8988T (cell line): ENCODE data around the gene ADAMTSL3.
"Not testable (repeated sequence)": the region's sequence is repeated elsewhere in the genome, so short reads cannot be mapped to it uniquely, and the experiment has no call there.

Experiments used
- DNase-seq: peaks from one replicate; pipeline ENCODE4 v3.0.0; 2011

Gene ADAMTSL3

DNA sequence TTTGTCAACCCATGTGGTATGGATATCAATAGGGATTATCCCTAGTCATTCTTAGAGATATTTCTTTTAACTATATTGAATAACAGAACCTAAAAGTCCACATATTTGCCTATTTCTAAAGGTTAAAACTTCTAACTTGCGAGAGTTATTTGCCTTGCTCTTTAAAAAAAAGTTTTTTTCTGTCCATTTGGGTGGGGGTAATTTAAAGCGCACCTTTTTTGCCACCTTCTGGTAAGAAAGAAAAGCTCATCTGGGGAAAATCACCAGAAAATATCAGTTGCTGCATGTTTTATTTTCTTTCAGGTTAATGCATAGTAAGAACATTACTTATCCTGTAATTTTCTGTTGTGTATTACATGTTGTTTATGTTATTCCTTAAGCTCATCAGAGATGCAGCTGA is 339.7 kb downstream of the ADAMTSL3 start:
- DNase-seq = no peak

GRCh38 chr15:83998486-83998885 is 344.6 kb downstream of the ADAMTSL3 start:
- no peak for DNase-seq

GRCh38 chr15:83999396-84000135 is 345.6 kb downstream of the ADAMTSL3 start:
- no peak for DNase-seq

DNA sequence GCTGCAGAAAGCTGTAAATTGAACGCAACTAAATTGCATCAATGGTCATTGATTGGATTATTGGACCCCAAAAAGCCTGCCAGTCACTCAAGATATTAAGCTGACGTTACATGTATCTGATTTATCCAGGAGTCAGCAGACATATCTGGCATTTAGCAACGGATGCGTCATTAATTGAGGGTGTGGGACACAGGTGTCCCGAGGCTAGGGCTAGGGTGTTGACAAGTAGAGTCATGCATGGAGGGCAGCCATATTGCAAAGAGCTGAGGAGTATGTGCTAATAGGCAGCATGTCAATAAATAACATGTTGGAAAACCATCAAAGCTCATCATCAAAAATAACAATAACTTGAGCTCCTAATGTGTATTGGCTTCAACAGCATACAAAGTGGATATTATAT is 347.1 kb downstream of the ADAMTSL3 start:
- no peak for DNase-seq

GRCh38 chr15:84001655-84002054 is 347.7 kb downstream of the ADAMTSL3 start:
- no peak for DNase-seq

DNA sequence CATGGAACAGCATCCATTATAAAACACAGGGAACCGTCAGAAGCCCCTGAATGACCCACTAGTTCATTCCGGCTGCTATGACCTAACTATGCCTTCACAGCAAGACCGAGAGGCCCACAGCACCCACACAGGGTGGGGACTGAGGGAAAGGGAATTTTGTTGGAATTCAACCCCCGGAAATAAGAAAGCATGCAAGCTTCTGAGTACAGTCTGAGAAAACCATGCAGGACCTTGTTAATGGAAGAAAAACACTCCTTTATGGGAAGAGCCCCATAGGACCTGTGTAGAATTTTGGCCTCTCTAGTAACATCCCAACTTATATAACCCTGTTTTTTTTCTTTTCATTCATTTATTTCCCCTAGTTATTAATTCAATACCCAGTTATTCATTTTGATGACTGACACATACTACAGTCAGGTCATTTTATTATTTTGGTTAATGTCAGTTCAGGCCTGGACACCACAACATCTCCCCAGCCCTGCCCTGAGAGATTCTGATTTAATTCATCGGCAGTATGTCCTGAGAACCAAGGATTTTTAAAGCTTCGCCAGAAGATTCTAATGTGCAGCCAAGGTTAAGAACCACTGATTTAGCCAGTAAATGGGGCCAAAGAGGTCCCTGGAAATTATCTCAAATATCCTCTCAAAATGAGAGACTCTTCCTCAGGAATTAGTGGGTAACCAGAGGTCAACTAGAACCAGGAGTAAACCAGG is 350.0 kb downstream of the ADAMTSL3 start:
- DNase-seq = no peak

DNA sequence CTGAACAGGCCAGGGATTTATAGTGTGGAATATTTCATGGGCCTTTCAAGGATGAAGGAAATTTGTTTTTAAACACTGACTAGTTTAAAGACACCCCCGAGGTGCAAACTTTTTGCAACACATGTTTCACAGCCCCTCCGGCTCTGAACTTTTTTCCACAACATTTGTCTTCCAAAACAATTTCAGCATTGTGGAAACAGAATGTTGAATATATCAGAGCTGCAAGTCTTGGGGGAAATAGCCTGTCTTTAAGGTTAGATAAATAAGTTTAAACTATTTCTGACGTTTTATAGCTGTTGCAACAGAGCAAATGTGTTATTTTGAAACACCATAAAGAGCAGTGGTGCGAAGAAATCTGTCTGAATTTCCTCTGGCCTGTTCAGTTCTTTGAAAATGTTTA is 352.5 kb downstream of the ADAMTSL3 start:
- DNase-seq = no peak

GRCh38 chr15:84009616-84010015 is 355.7 kb downstream of the ADAMTSL3 start:
- DNase-seq = no peak

DNA sequence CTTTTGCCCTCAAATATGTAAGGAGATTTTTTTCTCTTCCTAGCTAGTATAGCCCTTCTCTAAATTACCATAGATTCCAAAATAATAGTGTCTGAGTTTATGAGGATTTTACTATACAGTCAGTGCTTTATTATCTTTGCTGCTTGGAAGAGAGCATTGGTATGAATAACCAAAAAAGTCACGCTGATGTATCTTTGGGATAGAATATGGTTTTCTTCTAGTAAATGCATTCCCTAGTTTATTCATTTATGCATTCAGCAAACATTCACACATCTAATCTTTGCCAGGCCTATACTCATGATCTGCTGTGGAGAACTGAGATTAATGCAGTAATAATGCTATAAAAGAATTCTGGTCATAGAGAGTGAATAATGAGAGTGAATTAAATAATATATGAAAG is 356.3 kb downstream of the ADAMTSL3 start:
- DNase-seq = no peak

DNA sequence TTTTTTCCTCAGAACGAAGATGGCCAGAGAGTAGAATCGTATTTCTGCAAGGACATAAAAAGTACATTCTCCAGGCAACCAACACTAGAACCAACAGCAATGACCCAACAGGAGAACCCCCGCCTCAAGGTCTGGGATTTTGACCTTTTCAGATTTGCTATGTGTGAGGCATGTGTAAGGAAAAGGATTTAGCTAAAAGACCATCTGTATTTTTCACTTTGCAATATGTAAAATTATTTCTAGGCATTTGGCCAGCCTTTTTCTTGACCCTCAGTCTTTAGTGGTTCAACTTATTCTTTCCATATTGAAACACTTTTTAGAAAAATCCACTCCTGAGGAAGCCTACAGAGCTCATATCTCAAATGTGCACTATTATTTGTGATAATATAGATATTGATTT is 362.4 kb downstream of the ADAMTSL3 start:
- DNase-seq = no peak

GRCh38 chr15:84022516-84022915 is 368.6 kb downstream of the ADAMTSL3 start:
- DNase-seq = no peak

DNA sequence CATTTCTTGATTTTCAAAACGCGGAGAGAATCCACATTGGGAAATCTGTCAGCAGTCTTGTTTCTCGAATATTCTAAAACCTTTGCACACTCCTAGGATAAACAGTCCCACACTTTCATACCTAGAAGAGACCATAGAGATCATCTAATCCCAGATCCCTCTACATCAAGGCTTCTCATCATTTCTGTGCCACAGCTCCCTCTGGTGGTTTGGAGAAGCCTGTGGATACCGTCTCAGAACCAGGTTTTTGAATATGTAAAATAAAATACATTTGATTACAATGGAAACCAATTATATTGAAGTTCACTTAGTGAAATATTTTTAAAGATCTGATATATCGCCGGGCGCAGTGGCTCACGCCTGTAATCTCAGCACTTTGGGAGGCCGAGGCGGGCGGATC is 369.7 kb downstream of the ADAMTSL3 start:
- DNase-seq = peak; percentile 13

GRCh38 chr15:84033793-84034553 is 380.1 kb downstream of the ADAMTSL3 start:
- DNase-seq = no peak

DNA sequence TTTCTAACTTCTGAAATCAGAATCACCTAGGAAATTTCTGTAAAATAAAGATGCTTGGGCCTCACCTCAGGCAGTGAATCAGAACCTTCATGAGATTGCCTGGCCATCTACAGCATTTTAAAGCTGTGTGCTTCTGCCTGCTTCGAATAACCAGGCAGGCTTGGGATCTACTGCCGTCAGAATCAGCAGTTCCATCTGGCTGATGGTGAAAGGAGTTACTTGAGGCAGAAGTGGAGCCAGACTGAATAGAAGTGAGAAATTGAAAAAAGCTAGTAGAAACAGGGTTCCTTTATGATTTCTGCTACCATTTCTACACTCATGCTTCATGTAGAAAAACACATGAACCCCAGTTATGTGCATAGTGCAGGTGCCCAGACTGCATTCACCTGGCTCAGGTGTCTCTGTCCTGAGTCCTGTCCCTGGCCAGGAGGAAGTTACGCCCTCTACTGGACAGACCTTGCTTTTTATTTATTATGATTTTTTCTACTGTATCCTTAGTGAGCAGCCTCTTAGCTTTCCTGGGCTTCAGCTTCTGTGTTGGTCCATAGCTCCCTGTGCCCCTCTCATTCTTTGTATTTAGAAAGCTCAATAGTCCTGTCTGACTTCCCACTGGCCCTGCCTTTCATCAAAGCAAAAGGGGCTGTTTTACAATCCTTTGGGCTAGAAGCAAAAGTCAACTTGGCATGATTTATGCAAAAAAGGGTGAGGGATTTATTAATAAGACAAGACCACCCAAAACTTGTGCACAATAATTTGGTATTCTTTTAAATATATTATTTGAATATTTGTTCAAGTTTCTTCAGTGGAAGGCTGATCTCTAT is 380.9 kb downstream of the ADAMTSL3 start:
- no peak for DNase-seq

DNA sequence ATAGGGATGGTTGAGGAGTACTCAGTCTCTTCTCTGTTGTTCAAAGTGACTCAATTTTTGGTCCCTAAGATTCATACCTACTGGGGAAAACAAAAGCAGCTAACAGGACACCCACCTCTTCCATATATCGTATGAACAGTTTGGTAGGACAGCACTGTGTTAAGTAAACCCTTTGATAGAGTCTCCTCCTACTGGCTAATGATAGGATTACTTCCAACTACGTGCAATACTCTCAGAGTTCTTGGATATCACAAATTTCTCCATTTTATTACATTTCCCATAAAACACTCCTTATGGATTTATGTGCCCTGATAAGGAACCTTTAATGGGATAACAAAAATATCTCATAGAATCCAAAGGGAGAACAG is 381.5 kb downstream of the ADAMTSL3 start:
- DNase-seq = no peak

- no peak for DNase-seq
These were observed 383.4 kb downstream of the ADAMTSL3 start for GRCh38 chr15:84037301-84037700.

GRCh38 chr15:84042434-84043056 is 388.6 kb downstream of the ADAMTSL3 start:
- DNase-seq = not testable (repeated sequence)

- no peak for DNase-seq
These were observed 392.2 kb downstream of the ADAMTSL3 start for GRCh38 chr15:84046064-84046637.

DNA sequence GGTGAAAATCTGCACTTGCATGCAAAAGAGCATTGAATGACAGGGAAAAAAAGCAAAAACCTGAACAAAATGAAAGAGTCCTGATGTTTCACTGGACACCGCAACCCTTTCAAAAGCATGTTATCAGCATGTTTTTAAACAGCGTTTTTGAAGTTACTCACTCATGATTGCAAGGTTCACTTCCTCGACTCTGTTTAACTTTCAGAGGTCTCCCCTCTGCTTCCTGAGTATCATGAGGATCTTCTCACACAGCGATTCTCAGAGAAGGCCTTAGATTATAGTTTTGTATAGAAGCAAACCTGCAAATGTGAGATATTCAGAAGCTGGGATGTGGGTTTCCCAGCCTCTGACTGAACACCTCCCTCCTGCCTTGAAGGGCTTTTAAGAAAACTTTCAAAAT is 395.6 kb downstream of the ADAMTSL3 start:
- DNase-seq = not testable (repeated sequence)

DNA sequence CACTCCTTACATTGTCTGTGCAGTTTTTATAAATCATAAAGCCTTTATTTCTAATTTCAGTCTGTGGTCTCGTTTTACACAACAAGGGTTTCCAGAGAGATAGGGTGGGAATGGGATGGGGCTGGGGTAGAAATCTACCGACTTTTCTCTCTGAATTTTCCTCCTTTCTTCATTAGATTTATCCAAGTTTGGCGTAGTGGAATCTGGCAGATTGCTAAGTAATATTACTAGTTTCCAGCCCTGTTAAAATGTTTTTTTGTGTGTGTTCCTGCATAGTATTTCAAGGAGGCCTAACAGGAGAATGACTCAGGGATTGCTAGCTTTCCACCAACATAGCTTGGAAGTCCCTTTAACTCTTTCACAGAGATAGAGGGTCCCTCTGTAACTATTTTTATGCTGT is 396.2 kb downstream of the ADAMTSL3 start:
- DNase-seq = no peak

DNA sequence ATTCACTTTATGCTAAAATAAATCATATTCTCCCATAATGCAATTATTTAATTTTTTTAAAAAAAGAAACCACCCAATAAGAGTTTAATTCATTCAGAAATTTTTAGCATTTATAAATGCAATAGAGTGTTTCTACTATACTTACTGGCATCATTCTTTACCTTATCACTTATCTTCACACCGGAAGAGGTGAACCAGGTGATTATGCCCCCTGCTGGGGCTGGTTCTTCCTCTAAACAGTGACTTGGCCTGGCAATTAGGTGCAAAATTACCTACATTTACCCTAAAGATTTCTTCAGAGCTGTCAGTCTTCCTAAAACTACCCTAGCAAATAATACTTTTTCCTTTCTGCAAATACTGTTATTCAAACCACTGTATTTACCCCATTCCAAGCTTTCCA is 397.2 kb downstream of the ADAMTSL3 start:
- not testable (repeated sequence) for DNase-seq

DNA sequence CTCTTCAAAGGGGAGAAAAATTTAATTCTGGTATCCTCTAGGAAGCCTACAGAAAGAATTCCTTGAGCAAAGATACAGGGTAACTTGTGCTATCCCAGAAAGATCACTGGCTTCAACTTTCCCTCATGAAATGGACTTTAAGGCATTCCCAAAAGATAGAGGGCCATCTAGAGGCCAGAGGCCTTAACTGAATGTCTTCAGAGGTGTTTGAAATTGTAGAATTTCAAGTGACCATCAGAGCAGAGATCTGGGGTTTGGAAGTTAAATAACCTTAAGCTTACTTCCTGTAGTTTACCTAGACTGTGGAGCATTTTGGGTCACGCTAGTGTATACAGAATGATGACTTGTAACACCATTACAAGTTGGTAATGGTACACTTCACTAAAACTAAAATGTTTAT is 400.6 kb downstream of the ADAMTSL3 start:
- not testable (repeated sequence) for DNase-seq
